ENCODE data around the gene BORCS6. TPM values are rescaled to one million over a fixed set of nuclear protein-coding genes. Genes with fewer than 3 reads are reported as not detected.

The BORCS6 gene
- total and polyA plus RNA-seq, 2 experiments from 2014 or later, result 1.8 to 7.1 TPM

- H3K9me3 Mint-ChIP-seq, result no peaks in the 10 kb centered on the region; the same call in 1 of the 3 replicates
- H3K36me3 Mint-ChIP-seq (ENCODE audit: low read depth), result peaks cover 43% of the 10 kb centered on the region
- peak within 1 kb of the TSS; percentile 99 for H3K27ac Mint-ChIP-seq
- Histone ChIP-seq H3K27ac (ENCODE audit: low read depth) (peak within 1 kb of the TSS; percentile 85), H3K27me3 (ENCODE audit: insufficient read depth) (no peaks in the 10 kb centered on the region), H3K4me1 (ENCODE audit: insufficient read depth) (peaks cover 12% of the 10 kb centered on the region), H3K4me2 (peak within 1 kb of the TSS; percentile 87), H3K4me3 (peak within 1 kb of the TSS; percentile 72), H4K20me1 (replicated peaks; ENCODE audit: insufficient read depth) (peaks cover 17% of the 10 kb centered on the region; the same call in 1 of the 2 replicates), H2AFZ (no peak within 1 kb of the TSS), H3K79me2 (replicated peaks; ENCODE audit: insufficient read depth) (peaks cover 30% of the 10 kb centered on the region), H3F3A (replicated peaks; ENCODE audit: low read depth) (peaks cover 20% of the 10 kb centered on the region), H3K9me2 (ENCODE audit: insufficient read depth) (no peaks in the 10 kb centered on the region), H3K36me3 (ENCODE audit: insufficient read depth) (peaks cover 24% of the 10 kb centered on the region)
- peaks cover 20% of the 10 kb centered on the region for H3K27me3 Mint-ChIP-seq (ENCODE audit: insufficient read depth, low read depth, poor library complexity)
- H3K4me3 Mint-ChIP-seq, result peak within 1 kb of the TSS; percentile 98
- peaks cover 12% of the 10 kb centered on the region for H3K4me1 Mint-ChIP-seq
- ATAC-seq, result peak; percentile 94
- peak; percentile 99 for DNase-seq (ENCODE audit: low spot score)
- TF ChIP-seq POLR2AphosphoS5 (IDR thresholded peaks at IDR 0.05; ENCODE audit: low read depth) (peak; percentile 98), ZNF114 (CRISPR knock-in tag; IDR thresholded peaks at IDR 0.05) (no peak), ZNF462 (CRISPR knock-in tag; IDR thresholded peaks at IDR 0.05) (no peak), NANOG (IDR thresholded peaks at IDR 0.05; ENCODE audit: borderline replicate concordance) (no peak), JUNB (IDR thresholded peaks at IDR 0.05; ENCODE audit: unreplicated experiment) (no peak), STAT1 (IDR thresholded peaks at IDR 0.05; ENCODE audit: unreplicated experiment) (no peak), EZH2 (IDR thresholded peaks at IDR 0.05; ENCODE audit: low read depth, unreplicated experiment) (no peak), EZH2phosphoT487 (IDR thresholded peaks at IDR 0.05; ENCODE audit: unreplicated experiment) (no peak), ZNF331 (CRISPR knock-in tag; IDR thresholded peaks at IDR 0.05; ENCODE audit: low read depth) (no peak), CTCF (conservative IDR thresholded peaks at IDR 0.05; ENCODE audit: low read depth in 2 of 2) (no peak; a peak in 1 of 4 replicates), ETS1 (IDR thresholded peaks at IDR 0.05) (peak; percentile 32), CREB1 (CRISPR knock-in tag; IDR thresholded peaks at IDR 0.05; ENCODE audit: low read depth) (peak; percentile 86), REST (IDR thresholded peaks at IDR 0.05; ENCODE audit: unreplicated experiment) (no peak)
Measured at GRCh38 chr17:8209907-8210760, 20.2 kb upstream of the BORCS6 start, which contains the start of gene AURKB. Gene AURKB, minus strand, starts transcription at chr17:8210575. Its CDS starts 351 bp downstream, at chr17:8210224.

Data from GM23338 (cell line).